ENCODE measurements around the gene UCN3.

The UCN3 gene

GRCh38 chr10:5411941-5412276 is 47.1 kb downstream of the UCN3 start:
- no peak for DNase-seq

DNA sequence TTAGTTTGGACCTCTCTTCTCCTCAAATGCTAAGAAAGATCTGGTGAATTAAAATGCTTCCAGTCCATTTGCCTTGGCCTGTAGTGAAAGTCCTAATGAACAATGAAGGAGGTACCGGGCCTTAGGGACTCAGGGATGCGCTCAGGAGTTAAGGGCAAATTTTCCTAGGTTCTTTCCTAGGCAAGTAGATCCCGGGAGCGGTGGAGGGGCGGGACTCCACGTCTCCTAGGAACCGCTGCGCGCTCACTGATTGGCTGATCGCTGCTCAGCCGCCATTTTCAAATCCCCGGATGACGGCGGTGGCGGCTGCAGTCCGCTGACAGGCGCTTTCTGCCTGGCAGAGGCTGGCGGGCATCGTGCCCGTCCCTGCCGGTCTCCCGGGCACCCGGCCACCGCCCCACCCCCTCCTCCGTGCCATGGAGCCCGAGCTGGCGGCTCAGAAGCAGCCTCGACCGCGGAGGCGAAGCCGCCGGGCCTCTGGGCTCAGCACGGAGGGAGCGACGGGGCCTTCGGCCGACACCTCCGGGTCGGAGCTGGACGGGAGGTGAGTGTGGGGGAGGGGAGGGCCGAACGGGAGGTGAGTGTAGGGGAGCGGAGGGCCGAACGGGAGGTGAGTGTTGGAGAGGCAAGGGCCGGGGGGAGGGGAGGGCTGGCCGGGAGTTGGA is 47.6 kb downstream of the UCN3 start, which contains the start of gene NET1:
TSS of gene NET1 (plus strand) at position 281 of the 665 bp plus-strand sequence. CDS start at position 417, 136 bp downstream.
- DNase-seq, result peak; percentile 43

GRCh38 chr10:5413012-5413938 is 48.5 kb downstream of the UCN3 start:
- no peak for DNase-seq

DNA sequence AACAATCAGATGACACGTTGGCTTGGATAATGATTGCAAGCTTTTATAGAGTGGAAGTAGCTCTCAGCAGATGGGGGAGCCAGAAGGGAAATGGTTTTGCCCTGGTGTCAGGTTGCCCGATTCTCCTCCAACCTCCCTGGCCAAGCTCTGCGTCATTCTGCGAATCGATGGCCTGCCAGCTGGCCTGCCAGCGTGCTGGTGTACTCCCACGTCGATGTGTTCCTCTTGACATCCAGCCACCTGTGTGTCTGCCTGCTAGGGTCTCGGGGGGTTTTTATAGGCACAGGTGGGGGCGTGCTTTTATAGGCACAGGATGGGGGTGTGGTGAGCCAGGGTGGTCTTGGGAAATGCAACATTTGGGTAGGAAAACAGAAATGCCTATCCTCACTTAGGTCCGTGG is 52.2 kb downstream of the UCN3 start:
- DNase-seq, result no peak

- DNase-seq, result no peak
Measured at GRCh38 chr10:5418584-5418983, 53.8 kb downstream of the UCN3 start.

DNA sequence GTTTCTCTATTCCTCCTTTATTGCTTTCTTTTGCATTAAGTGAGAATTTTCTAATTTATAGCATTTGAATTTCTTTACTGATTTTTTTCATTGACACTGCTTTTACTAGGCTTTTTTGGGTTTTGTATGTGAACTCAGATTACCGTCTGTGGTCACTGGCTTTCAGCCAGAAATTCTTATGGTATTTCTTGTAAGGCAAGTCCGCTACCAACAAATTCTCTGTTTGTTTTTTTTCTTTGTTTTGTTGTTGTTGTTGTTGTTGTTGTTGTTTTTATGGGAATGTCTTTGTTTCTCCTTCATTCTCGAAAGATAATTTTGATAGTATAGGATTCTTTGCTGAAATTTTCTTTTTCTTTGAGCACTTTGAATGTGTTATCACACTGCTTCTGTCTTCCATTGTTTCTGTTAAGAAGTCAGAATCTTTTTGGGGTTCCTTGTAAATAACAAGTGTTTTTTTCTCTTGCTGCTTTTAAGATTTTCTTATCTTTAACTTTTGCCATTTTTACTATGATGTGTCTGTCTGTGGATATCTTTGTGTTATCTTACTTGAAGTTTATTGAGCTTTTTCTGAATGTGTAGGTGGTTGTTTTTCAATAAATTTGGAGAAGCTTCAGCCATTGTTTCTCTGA is 54.8 kb downstream of the UCN3 start:
- DNase-seq, result no peak

DNA sequence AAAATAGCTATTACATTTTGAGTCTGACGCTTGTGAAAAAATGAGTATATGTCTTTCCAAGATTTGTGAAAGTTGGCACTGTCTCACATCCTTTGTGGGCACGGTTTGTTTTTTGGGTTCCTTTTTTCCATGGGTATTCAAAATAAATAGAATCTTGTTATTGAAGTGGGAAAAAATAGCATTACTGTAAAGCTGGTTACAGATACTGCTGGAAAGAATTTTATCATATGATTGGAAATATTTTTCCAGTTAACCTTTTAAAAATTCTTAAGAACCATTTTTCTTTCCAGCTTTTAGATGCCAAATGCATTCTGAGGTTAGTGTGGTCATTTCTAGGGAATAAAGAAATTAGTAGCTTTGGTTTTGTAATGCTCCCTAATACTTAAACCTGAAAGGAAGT is 59.0 kb downstream of the UCN3 start:
- no peak for DNase-seq

Data from activated gamma-delta T cell treated with Interleukin-2 at 50 U/mL for 16 hours (primary cell).